Right atrium auricular region (tissue), 2 donors: Measurements from ENCODE around the gene C16orf78. TPM values are rescaled to one million over a fixed set of nuclear protein-coding genes. Genes with fewer than 3 reads are reported as not detected.

Experiments
- DNase-seq: peaks from one replicate; pipeline ENCODE4 v3.0.0-alpha.2; 2019; ENCODE audit warnings: low spot score
- H3K27ac ChIP-seq, 2 donors: fragments of 200-600 bp; sonication (generic); 1 replicate in 1 of 2; 2 replicates in 1 of 2; pipeline ENCODE4 v1.5.1; 2016 to 2019
- H3K27me3 ChIP-seq, 2 donors: fragments of 200-600 bp; sonication (generic); one replicate each; pipeline versions ENCODE4 v1.5.1 to v1.6.0; 2017 to 2019
- H3K36me3 ChIP-seq: fragments of 200-600 bp; sonication (generic); one replicate; pipeline ENCODE4 v1.5.1; 2016
- H3K4me1 ChIP-seq, 2 donors: fragments of 200-600 bp; sonication (generic); one replicate each; pipeline versions ENCODE4 v1.5.1 to v1.6.0; 2017 to 2019
- H3K4me3 ChIP-seq, 2 donors: fragments of 200-600 bp; sonication (generic); 1 replicate in 1 of 2; 2 replicates in 1 of 2; pipeline ENCODE4 v1.5.1; 2017 to 2019; ENCODE audit warnings: mild to moderate bottlenecking in 1 of 2, moderate library complexity in 1 of 2
- H3K9me3 ChIP-seq, 2 donors: fragments of 200-600 bp; sonication (generic); one replicate each; pipeline ENCODE4 v1.5.1; 2019
- total RNA-seq, 2 donors: library from RNA; depleted of rRNA; stranded (reverse); fragments of >200 nt; gene quantifications; one replicate each; pipeline ENCODE4 v1.1.0, GENCODE V29; 2016
- TF ChIP-seq, protein P1 (sequence below), 2 donors: fragments of 200-600 bp; sonication (generic); IDR thresholded peaks; one replicate each; pipeline ENCODE4 v1.5.1; 2019; ENCODE audit warnings: antibody characterized with exemption in 2 of 2

Gene C16orf78
- total RNA-seq, 2 donors from 2014 or later = not detected

DNA sequence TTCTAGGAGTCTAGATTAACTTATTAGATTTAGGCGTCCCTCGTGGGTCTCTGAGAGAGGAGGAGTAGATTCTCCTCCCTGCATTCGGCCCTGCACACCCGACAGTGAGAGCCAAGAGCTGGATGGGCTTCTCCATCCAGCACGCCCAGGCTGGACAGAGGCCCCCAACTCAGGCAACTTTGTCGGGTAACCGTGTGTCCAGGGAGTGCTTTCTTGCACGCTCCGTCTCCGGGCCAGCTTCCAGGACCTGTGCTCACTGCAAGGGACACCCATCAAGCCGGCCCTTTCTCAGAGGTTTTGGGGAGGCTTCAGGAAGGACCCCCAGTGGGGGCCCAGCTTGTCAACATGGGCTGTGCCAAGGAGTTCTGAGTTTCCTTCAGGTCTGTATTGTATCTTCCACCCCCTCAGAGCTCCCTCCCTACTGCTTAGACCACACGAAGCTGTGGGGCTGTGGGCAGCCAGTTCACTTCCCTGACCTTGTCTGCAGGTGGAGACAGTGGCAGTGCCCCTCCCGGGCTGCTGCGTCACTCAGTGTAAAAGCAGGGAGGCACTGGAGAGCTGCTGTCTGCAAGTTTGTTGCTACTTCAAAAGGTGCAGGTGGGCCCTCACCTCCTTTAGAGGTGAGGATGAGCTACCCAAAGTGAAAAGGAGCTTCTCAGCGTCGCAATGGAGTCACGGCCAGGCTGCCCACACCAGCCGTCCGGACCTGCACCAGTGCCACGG lies 24.0 kb upstream of the C16orf78 start:
- TF ChIP-seq, protein P1, sequence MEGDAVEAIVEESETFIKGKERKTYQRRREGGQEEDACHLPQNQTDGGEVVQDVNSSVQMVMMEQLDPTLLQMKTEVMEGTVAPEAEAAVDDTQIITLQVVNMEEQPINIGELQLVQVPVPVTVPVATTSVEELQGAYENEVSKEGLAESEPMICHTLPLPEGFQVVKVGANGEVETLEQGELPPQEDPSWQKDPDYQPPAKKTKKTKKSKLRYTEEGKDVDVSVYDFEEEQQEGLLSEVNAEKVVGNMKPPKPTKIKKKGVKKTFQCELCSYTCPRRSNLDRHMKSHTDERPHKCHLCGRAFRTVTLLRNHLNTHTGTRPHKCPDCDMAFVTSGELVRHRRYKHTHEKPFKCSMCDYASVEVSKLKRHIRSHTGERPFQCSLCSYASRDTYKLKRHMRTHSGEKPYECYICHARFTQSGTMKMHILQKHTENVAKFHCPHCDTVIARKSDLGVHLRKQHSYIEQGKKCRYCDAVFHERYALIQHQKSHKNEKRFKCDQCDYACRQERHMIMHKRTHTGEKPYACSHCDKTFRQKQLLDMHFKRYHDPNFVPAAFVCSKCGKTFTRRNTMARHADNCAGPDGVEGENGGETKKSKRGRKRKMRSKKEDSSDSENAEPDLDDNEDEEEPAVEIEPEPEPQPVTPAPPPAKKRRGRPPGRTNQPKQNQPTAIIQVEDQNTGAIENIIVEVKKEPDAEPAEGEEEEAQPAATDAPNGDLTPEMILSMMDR (IDR thresholded peaks at IDR 0.05) = no peak
- Histone ChIP-seq H3K27me3 (peaks cover 0 to 2% of the 10 kb centered on the region in 2 donors), H3K4me1 (no peaks in the 10 kb centered on the region), H3K27ac (no peak overlapping the region), H3K9me3 (no peaks in the 10 kb centered on the region), H3K36me3 (no peaks in the 10 kb centered on the region), H3K4me3 (no peak overlapping the region)
- DNase-seq = no peak

DNA sequence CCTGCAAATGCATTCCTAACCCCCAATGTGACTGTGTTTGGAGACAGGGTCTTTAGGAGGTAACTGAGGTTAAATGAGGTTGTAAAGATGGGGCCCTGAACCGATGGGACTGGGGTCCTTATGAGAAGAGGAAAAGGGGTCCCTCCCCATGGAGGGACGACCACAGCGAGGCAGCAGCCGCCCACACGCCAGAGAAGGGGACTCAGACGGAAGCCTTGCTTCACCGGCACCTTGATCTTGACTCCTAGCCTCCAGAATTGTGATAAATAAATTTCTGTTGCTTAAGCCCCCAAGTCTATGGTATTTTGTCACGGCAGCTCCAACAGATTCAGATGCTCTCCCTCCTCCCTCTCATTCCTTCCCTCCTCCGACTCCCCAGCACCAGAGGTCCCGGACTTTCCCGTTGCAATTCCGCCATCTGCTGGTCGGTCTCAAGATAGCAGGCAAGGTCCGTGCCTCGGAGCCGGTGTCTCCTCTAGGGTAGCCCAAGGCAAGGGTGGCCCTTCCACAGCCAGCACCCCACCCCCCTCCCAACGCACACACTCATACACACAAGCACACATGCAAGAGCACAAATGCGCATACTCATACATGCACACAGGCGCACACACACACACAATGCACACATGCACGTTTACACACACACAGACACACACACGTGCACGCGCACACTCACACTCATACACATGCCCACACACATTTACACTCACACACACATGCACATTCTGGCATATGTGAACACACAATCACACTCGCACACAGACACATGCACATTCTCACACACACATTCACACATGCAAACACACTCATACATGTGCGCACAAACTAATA lies 23.1 kb upstream of the C16orf78 start:
- no peak overlapping the region for H3K27ac ChIP-seq
- no peaks in the 10 kb centered on the region for H3K9me3 ChIP-seq
- peaks cover 0 to 2% of the 10 kb centered on the region in 2 donors for H3K27me3 ChIP-seq
- H3K36me3 ChIP-seq = no peaks in the 10 kb centered on the region
- peak; percentile 73 for DNase-seq
- TF ChIP-seq, protein P1 (IDR thresholded peaks at IDR 0.05) = peak; percentile 73 to 89
- no peak overlapping the region for H3K4me3 ChIP-seq
- H3K4me1 ChIP-seq = no peaks in the 10 kb centered on the region

DNA sequence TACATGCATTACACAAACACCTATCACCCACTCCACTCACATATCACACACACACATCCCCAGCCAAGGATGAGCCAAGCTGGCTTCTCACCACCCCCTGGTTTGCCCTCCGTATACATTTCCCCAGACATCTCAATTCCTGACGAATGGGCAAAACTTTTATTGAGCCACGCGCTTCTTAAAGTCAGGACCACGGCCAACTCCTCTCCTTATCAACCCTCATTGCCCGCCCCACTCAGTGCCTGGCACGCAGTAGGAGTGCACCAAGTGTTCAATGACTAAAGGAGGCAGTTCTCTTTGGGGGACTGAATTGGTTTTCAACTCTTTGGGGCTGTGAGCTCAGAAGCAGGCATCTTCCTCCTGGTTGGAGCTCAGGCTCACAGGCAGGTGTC lies 22.5 kb upstream of the C16orf78 start:
- H3K36me3 ChIP-seq = no peaks in the 10 kb centered on the region
- H3K9me3 ChIP-seq = no peaks in the 10 kb centered on the region
- peaks cover 0 to 2% of the 10 kb centered on the region in 2 donors for H3K27me3 ChIP-seq
- no peak overlapping the region for H3K27ac ChIP-seq
- no peaks in the 10 kb centered on the region for H3K4me1 ChIP-seq
- no peak for DNase-seq
- TF ChIP-seq, protein P1 (IDR thresholded peaks at IDR 0.05) = no peak
- H3K4me3 ChIP-seq = no peak overlapping the region

- DNase-seq = no peak
- Histone ChIP-seq H3K27ac (no peak overlapping the region), H3K27me3 (peaks cover 0 to 2% of the 10 kb centered on the region in 2 donors)
Measured at GRCh38 chr16:49352892-49353291, 20.7 kb upstream of the C16orf78 start.

DNA sequence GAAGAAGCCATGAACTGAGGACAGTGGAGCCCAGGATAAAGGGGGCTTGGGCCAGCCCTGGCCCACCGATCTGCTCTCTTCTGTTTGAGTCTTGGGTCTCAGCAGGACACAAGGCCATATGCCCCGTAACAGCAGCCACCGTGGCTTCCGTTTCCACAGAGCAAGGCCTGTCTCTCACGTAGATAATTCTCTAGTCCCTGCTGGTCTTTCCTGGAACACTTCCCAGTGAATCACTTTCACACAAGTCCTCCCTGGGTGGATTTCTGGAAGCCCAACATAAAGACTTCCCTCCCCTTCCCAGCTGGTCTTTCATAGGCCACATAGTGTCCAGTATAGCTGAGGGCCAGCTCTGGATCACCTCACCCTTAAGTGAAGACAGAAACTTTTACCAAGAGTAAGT lies 19.9 kb upstream of the C16orf78 start:
- Histone ChIP-seq H3K27ac (no peak overlapping the region), H3K4me3 (no peak overlapping the region), H3K9me3 (no peaks in the 10 kb centered on the region), H3K4me1 (no peaks in the 10 kb centered on the region), H3K36me3 (no peaks in the 10 kb centered on the region), H3K27me3 (peaks cover 0 to 2% of the 10 kb centered on the region in 2 donors)
- TF ChIP-seq, protein P1 (IDR thresholded peaks at IDR 0.05) = no peak
- no peak for DNase-seq

More at GRCh38 chr16:49352892-49353291, 20.7 kb upstream of the C16orf78 start:
- TF ChIP-seq, protein P1 (IDR thresholded peaks at IDR 0.05) = peak in 1 of 2 donors; percentile 20
- Histone ChIP-seq H3K4me3 (no peak overlapping the region), H3K9me3 (no peaks in the 10 kb centered on the region), H3K4me1 (no peaks in the 10 kb centered on the region), H3K36me3 (no peaks in the 10 kb centered on the region)
